Measurements from ENCODE around the gene HIVEP3.

Gene HIVEP3

DNA sequence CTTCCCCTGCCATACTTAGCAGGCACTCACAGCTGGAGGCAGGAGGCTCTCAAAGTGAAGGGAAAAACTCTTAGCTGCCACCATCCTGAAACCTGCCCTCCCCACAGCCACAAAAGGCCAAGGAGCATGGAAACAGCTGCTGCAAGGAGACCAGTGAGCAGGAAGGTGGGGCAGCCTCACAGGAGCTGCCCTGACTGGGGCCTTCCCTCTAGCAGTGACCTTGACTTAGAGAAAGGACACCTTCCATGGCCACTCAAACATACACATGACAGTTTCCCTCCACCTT lies 126.3 kb downstream of the HIVEP3 start:
- peak overlapping the region; percentile 62 for H2AFZ ChIP-seq (ENCODE audit: low read length)

DNA sequence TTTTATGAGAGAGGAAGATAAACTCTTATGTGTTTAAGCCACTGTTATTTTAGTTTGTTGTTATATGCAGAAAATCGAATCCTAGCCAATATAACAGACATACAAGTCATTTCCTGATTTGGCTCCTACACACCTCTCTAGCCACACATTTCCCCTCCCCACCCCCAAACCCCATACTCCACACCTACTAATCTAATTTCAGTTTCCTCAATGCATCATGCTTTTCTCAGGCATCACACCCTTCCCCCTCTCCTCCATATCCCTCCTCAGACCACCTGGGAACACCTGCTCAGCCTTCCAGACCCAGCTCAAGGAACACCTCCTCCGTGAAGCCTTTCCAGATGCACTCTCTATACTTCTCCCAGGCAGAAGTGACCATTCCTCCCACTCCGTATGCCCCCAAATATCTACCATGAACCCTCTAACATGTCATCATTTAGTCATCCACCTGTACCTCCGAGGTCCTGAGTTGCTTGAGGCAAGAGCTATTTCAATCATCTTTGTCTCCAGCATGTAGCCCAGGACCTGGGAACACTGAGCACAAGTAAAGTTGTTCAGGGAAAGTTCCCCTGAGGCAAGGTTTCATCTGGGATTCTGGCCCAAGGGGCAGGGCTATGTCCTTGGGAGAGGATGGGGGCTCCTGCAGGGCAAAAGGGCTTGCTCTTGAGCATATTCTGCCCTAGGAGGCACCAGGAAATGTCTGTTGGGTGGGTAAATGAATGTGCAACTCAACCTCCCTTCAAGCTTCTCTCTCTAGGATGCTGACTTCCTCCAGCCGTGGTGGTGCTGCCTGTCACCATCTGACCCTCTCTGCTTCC lies 126.8 kb downstream of the HIVEP3 start:
- Histone ChIP-seq H3K4me1 (ENCODE audit: insufficient read depth, low read length, poor library complexity, severe bottlenecking) (peaks cover 22% of the 10 kb centered on the region), H3K27me3 (ENCODE audit: insufficient read depth, low read length, poor library complexity, severe bottlenecking) (no peaks in the 10 kb centered on the region), H4K20me1 (ENCODE audit: insufficient read depth, low read length, poor library complexity, severe bottlenecking) (no peaks in the 10 kb centered on the region), H3F3A (ENCODE audit: low read depth) (no peaks in the 10 kb centered on the region), H3K4me3 (ENCODE audit: low read length, poor library complexity, severe bottlenecking) (no peak overlapping the region), H2AFZ (ENCODE audit: low read length) (peak overlapping the region; percentile 62), H3K79me2 (ENCODE audit: insufficient read depth, low read length) (no peaks in the 10 kb centered on the region), H3K9ac (ENCODE audit: low read depth, low read length, poor library complexity, severe bottlenecking) (peak overlapping the region; percentile 30), H3K9me3 (ENCODE audit: insufficient read depth, low read depth, low read length) (no peaks in the 10 kb centered on the region), H3K36me3 (ENCODE audit: insufficient read depth, low read length) (no peaks in the 10 kb centered on the region), H3K4me2 (ENCODE audit: low read depth, low read length, poor library complexity, severe bottlenecking) (peak overlapping the region; percentile 50), H3K9me2 (replicated peaks; ENCODE audit: low read depth, low read length) (no peaks in the 10 kb centered on the region)
- no peak for TF ChIP-seq EZH2phosphoT487 (IDR thresholded peaks at IDR 0.05; ENCODE audit: borderline replicate concordance)
- TF ChIP-seq, protein P1, sequence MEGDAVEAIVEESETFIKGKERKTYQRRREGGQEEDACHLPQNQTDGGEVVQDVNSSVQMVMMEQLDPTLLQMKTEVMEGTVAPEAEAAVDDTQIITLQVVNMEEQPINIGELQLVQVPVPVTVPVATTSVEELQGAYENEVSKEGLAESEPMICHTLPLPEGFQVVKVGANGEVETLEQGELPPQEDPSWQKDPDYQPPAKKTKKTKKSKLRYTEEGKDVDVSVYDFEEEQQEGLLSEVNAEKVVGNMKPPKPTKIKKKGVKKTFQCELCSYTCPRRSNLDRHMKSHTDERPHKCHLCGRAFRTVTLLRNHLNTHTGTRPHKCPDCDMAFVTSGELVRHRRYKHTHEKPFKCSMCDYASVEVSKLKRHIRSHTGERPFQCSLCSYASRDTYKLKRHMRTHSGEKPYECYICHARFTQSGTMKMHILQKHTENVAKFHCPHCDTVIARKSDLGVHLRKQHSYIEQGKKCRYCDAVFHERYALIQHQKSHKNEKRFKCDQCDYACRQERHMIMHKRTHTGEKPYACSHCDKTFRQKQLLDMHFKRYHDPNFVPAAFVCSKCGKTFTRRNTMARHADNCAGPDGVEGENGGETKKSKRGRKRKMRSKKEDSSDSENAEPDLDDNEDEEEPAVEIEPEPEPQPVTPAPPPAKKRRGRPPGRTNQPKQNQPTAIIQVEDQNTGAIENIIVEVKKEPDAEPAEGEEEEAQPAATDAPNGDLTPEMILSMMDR (conservative IDR thresholded peaks at IDR 0.05; ENCODE audit: low read length) = no peak

More for the DNA sequence above, 126.3 kb downstream of the HIVEP3 start:
- Histone ChIP-seq H3K9me2 (replicated peaks; ENCODE audit: low read depth, low read length) (no peaks in the 10 kb centered on the region), H3K4me1 (ENCODE audit: insufficient read depth, low read length, poor library complexity, severe bottlenecking) (peaks cover 22% of the 10 kb centered on the region), H4K20me1 (ENCODE audit: insufficient read depth, low read length, poor library complexity, severe bottlenecking) (no peaks in the 10 kb centered on the region), H3K36me3 (ENCODE audit: insufficient read depth, low read length) (no peaks in the 10 kb centered on the region), H3K4me2 (ENCODE audit: low read depth, low read length, poor library complexity, severe bottlenecking) (peak overlapping the region; percentile 50), H3K9me3 (ENCODE audit: insufficient read depth, low read depth, low read length) (no peaks in the 10 kb centered on the region), H3K27me3 (ENCODE audit: insufficient read depth, low read length, poor library complexity, severe bottlenecking) (no peaks in the 10 kb centered on the region), H3F3A (ENCODE audit: low read depth) (no peaks in the 10 kb centered on the region), H3K4me3 (ENCODE audit: low read length, poor library complexity, severe bottlenecking) (no peak overlapping the region), H3K9ac (ENCODE audit: low read depth, low read length, poor library complexity, severe bottlenecking) (no peak overlapping the region), H3K79me2 (ENCODE audit: insufficient read depth, low read length) (no peaks in the 10 kb centered on the region)
- no peak for TF ChIP-seq EZH2phosphoT487 (IDR thresholded peaks at IDR 0.05; ENCODE audit: borderline replicate concordance)
- TF ChIP-seq, protein P1 (conservative IDR thresholded peaks at IDR 0.05; ENCODE audit: low read length) = no peak

- H3K36me3 ChIP-seq (ENCODE audit: insufficient read depth, low read length) = no peaks in the 10 kb centered on the region
- H3K79me2 ChIP-seq (ENCODE audit: insufficient read depth, low read length) = no peaks in the 10 kb centered on the region
- no peak overlapping the region for H3K9ac ChIP-seq (ENCODE audit: low read depth, low read length, poor library complexity, severe bottlenecking)
- peaks cover 22% of the 10 kb centered on the region for H3K4me1 ChIP-seq (ENCODE audit: insufficient read depth, low read length, poor library complexity, severe bottlenecking)
- no peak overlapping the region for H3K4me3 ChIP-seq (ENCODE audit: low read length, poor library complexity, severe bottlenecking)
- no peaks in the 10 kb centered on the region for H3K27me3 ChIP-seq (ENCODE audit: insufficient read depth, low read length, poor library complexity, severe bottlenecking)
- no peaks in the 10 kb centered on the region for H3K9me2 ChIP-seq (replicated peaks; ENCODE audit: low read depth, low read length)
- no peaks in the 10 kb centered on the region for H4K20me1 ChIP-seq (ENCODE audit: insufficient read depth, low read length, poor library complexity, severe bottlenecking)
- TF ChIP-seq, protein P1 (conservative IDR thresholded peaks at IDR 0.05; ENCODE audit: low read length) = no peak
- TF ChIP-seq EZH2phosphoT487 (IDR thresholded peaks at IDR 0.05; ENCODE audit: borderline replicate concordance) = no peak
- H3K9me3 ChIP-seq (ENCODE audit: insufficient read depth, low read depth, low read length) = no peaks in the 10 kb centered on the region
- no peak overlapping the region for H3K4me2 ChIP-seq (ENCODE audit: low read depth, low read length, poor library complexity, severe bottlenecking)
- no peaks in the 10 kb centered on the region for H3F3A ChIP-seq (ENCODE audit: low read depth)
- no peak overlapping the region for H2AFZ ChIP-seq (ENCODE audit: low read length)
Observed at GRCh38 chr1:41790351-41790750, 128.4 kb downstream of the HIVEP3 start.

All from Loucy (cell line).